NCI-H2196 treated with DMSO at 0.1 percent for 48 hours (cell line): ENCODE results near the gene MAGOH.
"Not testable (repeated sequence)": the region's sequence is repeated elsewhere in the genome, so short reads cannot be mapped to it uniquely, and the experiment has no call there.

Source experiments
- DNase-seq: peaks from one replicate; lab custom pipeline; 2025; ENCODE audit not compliant: unreplicated experiment; lab: John Stamatoyannopoulos, UW

MAGOH gene

DNA sequence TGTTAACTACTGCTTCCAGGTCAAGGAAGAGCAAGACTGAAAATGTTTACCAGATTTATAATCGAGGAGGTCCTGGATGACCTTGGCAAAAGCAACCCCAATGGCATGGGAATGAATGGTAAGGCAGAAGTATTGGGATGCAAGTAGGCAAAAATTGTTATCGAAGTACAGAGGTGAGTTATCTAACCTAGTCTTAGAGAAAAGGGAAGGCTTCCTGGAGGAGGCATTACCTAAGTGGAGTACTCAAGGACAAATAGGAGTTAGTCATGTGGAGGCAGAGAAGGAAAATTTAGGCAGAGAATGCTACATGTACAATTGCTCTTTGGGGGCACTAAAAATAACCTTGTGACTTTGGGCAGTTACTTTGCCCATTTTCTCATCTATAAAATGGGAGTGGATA is 3.5 kb upstream of the MAGOH start:
- no peak for DNase-seq

DNA sequence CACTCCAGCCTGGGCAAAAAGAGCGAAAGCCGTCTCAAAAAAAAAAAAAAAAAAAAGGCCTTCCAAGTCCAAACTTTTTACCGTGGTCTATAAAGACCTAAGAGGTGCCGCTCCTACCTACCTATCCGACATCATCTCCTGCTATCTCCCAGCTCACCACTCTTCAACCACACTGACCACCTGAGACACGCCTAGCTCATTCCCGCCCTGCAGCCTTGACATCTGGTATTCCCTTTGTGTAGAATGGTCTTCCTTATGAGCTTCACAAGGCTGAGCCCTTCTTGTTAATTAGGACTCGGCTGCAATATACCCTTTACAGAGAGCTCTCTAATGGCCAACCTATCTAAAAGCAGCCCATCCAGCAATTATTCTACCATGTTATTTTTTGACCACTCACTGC is 680 bp downstream of the MAGOH start:
- no peak for DNase-seq

DNA sequence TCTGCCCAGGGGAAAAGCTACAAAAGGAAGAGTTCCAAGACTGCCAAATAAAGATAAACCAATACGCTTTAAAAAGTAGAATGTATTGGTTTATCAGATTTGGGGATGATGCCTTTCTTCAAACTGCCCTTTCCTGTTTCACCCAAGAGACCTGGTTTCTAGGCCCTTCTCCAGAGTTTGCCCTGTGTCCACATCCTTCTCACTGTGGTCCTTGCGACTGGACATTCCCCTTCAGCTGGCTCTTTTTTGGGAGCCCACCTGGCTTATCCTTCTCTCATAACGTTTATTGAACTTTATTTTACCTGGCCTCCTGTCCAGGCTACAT is 17.4 kb downstream of the MAGOH start:
- no peak for DNase-seq

DNA sequence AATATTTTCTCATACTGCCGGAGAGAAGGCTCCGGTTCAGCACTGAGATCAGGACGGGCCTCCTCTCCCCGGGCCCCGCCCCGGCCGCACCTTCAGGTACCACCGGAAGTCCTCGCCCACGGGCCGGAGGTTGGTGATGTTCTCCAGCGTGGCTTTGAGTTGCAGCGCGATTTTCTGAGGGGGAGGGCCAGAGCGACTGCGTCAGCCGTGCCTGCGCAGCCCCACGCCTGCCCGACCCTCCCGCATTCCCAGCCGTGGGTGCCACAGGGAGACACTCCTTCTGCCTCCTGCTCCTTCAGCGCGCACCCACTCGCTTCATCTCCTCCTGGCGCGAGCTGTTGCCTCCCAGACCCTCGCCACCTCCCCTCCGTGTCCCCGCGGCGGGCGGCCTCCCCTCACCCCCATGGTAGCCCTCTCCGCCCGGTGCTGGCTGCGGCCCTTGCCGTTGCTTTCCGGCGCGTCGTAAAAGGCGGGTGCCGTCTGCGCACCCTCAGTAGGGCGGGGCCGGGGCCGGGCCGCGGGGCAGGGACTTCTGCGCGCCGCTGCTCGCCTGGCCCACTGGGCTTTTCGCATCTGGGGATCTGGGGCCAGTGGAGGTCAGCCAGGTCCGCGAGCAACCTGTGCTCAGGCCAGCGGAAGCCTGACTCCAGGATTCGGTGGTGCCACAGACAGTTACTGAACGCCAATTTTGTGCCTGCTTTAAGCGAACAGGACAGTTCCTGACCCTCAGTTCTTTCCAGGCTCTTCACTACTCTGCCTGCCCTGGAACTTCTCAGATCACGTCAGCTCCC is 18.0 kb downstream of the MAGOH start, which contains the start of gene CZIB:
CZIB (minus strand) TSS at position 464 of the 791 bp plus-strand sequence; CDS start at position 405, 59 bp downstream.
- peak; percentile 87 for DNase-seq

DNA sequence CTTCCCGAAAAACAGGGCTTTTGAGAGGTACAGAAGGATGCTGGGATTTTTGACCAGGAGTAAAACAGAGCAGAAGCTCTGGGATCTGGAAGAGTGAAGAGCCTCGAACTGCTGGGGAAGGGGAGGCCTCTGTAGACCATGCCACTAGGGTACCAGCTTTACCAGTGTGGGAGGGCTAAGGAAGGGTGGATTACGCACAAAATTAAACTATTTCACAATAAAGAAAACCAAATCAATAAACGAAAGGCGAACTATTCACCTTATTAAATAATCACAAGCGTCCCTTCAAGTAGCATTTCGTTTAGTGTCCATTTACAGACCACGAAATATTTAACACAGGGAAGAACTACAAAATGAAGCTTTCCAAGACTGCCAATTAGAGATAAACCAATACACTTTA is 18.6 kb downstream of the MAGOH start:
- no peak for DNase-seq

DNA sequence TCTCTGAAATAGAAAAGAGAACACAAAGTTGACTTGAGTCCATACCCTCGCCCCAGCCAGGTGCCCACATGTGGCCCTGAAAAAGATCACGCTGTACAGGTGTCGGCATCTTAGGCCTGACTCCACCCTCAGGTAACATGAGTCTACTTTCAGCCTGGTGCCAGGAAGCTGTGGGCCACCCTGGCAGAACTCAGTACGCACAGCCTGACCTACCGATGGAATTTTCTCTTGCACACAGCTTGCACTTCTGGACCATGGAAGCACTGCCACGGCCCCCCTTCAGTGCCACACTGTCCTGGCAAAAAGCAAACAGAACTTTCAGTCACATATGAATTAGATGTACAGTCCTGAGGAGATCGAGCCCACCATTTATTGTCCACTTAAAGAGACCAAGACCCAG is 20.1 kb downstream of the MAGOH start:
- DNase-seq = no peak

DNA sequence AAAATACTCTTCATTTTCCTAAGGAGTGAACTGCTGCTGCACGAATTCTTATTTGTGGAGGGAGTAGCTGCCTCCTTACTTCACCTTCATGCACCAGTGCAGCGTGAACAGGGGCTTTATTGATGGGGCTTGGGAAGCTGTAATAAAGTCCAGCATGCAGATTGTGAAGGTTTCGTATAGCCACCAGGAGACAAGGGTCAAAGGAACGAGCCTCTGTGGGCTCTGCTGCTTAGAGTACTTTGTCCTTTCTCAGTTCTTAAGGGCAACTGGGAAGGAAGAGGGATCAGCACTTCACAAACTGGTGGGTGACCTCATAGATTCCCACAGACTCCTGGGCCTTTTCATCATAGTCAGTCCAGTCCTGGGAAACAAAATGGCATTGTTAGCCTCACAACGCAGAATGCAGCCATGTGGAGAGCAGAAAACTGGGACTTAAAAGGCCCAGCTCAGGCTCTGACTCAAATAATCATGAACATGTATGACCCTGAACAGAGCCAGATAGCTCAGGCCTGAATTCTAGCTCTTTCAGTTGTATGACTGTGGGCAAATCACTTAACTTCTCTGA is 23.9 kb downstream of the MAGOH start:
- no peak for DNase-seq

DNA sequence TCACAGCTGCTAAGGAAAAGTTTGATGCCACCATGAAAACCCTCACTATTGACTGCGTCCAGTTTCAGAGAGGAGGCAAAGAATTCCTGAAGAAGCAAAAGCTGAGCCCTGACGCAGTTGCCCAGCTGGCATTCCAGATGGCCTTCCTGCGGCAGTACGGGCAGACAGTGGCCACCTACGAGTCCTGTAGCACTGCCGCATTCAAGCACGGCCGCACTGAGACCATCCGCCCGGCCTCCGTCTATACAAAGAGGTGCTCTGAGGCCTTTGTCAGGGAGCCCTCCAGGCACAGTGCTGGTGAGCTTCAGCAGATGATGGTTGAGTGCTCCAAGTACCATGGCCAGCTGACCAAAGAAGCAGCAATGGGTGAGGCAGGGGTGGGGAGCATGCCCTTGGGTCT is 27.4 kb downstream of the MAGOH start:
- no peak for DNase-seq

DNA sequence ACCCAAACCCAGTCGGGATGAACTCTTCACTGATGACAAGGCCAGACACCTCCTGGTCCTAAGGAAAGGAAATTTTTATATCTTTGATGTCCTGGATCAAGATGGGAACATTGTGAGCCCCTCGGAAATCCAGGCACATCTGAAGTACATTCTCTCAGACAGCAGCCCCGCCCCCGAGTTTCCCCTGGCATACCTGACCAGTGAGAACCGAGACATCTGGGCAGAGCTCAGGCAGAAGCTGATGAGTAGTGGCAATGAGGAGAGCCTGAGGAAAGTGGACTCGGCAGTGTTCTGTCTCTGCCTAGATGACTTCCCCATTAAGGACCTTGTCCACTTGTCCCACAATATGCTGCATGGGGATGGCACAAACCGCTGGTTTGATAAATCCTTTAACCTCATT is 28.0 kb downstream of the MAGOH start:
- no peak for DNase-seq

DNA sequence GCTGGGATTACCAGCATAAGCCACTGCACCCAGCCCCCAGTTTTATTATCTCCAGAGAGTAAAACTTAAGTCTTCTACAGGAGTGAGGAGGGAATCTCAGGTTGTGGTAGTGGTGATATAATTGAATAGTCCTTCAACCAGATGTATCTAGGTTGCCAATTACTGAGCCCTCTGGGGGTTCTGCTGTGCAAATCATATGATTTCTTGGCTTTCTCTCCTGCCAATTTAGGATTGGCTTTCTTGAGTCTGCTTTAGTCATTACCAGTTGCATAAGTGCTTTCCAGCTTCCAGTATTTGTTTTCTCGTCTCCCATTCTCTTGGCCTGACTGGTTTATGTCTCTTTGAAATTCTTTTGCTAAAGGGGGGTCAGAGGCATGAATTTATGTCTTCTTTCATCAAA is 30.6 kb downstream of the MAGOH start:
- DNase-seq = no peak

DNA sequence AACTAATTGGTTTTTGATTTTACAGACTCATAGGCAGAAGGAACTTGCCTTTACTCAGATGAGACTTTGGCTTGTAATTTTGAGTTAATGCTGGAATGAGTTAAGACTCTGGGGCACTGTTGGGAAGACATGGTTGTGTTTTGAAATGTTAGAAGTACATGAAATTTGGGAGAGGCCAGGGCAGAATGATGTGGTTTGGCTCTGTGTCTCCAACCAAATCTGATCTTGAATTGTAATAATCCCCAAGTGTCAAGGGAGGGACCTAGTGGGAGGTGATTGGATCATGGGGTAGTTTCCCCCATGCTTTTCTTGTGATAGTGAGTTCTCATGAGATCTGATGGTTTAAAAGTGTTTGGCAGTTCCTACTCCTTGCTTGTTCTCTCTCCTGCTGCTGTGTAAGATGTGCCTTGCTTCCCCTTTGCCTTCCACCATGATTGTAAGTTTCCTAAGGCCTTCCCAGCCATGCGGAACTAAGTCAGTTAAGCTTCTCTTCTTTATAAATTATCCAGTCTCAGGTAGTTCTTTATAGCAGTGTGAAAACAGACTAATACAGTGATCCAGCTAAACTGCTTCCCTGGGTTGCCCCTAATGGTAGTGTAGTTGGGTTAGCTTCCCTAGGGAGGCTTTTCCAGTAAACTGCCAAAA is 31.5 kb downstream of the MAGOH start:
- no peak for DNase-seq

DNA sequence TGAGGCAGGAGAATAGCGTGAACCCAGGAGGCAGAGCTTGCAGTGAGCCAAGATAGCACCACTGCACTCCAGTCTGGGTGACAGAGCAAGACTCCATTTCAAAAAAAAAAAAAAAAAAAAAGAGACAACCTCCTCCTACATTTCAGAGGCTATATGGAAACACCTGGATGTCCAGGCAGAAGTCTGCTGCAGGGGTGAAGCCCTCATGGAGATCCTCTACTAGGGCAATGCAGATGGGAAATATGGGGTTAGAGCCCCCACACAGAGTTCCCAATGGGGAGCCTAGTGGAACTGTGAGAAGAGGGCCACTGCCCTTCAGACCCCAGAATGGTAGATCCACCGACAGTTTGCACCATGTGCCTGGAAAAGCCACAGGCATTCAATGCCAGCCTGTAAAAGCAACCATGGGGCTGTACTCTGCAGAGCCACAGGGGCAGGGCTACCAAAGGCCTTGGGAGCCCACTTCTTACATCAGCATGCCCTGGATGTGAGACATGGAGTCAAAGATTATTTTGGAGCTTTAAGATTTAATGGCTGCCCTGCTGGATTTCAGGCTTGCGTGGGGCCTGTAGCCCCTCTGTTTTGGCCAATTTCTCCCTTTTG is 32.1 kb downstream of the MAGOH start:
- DNase-seq = not testable (repeated sequence)

DNA sequence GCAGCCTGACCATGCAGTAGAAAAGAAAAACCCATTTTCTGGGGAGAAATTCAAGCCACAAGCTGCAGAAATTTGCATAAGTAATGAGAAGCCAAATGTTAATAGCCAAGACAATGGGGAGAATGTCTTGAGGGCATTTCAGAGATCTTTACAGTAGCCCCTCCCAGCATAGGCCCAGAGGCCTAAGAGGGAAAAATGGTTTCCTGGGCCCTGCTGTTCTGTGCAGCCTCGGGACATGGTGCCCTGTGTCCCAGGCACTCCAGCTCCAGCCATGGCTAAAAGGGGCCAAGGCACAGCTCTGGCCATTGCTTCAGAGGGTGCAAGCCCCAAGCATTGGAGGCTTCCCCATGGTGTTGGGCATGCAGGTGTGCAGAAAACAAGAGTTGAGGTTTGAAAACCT is 32.8 kb downstream of the MAGOH start:
- not testable (repeated sequence) for DNase-seq

DNA sequence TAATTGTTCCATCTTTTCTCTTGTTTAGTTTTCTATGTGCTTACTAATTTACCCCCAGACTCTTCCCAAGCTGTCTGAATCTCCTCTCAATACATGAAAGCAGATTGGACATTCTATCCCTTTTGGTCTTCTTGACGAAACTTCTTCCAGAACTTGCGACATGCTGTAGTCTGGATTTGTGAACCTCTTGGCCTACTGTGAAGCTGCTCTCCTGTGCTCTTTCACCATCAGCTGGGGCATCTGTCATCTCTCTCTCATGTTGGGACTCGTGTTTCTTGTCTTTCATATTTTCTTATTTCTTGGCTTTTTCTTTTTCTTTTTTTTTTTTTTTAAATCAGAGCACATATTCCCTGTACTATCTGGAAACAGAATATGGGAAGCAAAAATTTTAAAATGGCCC is 34.9 kb downstream of the MAGOH start:
- no peak for DNase-seq

DNA sequence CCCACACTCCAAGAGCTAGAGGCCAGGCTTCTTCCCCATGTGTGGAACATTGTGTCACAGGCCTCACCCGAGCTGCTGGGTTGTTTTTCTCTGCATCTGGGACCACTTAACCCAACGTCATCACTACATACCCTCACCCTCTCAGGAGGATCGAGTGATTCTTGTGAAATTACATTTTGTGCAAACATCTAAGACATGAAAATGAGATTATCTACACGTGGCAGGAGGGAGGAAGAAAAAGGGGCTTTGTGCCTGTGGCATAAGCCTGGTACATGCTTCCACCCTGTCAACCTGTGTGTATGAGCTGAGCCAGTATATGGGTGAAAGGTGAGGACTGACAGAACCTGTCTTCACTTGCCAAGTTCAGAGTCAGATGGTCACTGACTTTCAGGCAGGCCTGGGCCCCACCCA is 40.1 kb downstream of the MAGOH start:
- no peak for DNase-seq

DNA sequence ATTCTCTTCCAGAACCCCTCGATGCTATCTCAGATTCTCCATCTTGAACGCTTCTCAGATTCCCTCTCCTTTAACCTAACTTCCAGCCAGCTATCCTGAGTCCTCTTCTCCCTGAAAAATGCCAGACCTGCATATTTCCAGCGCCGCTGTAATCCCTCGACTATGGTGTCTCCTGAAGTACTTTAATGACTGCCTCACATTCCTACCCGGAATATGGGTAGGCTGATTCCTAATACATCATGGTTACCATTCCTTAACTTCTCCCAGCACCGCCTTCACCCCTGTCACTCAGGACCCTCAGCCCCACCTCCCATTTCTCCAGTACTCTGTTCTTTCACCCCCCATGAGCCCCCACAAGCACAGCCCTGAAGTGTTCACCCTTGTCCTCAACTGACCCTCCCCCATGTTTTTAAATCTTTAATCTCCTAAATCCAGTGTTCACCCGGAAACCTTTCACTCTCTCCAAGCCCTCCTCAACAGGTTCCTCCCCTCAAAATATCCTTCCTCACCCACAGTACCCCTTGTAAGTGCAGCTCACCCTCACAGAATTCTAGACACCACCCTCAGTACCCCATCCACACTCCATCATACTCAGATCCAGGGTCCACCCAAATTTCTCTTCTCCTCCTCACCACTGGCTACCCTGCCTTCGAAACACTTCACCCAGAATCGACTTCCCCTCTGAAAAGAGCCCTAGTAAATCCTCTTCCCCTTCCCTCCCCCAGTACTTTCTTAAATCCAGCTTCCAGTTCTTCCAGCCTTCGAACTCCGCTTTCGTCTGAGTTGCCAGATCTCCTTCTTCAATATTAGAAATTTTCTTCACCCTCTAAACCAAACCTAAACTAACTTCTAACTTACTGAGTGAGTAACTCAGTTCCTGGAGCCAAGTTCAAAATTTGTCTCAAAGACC is 40.8 kb downstream of the MAGOH start:
- DNase-seq = no peak

DNA sequence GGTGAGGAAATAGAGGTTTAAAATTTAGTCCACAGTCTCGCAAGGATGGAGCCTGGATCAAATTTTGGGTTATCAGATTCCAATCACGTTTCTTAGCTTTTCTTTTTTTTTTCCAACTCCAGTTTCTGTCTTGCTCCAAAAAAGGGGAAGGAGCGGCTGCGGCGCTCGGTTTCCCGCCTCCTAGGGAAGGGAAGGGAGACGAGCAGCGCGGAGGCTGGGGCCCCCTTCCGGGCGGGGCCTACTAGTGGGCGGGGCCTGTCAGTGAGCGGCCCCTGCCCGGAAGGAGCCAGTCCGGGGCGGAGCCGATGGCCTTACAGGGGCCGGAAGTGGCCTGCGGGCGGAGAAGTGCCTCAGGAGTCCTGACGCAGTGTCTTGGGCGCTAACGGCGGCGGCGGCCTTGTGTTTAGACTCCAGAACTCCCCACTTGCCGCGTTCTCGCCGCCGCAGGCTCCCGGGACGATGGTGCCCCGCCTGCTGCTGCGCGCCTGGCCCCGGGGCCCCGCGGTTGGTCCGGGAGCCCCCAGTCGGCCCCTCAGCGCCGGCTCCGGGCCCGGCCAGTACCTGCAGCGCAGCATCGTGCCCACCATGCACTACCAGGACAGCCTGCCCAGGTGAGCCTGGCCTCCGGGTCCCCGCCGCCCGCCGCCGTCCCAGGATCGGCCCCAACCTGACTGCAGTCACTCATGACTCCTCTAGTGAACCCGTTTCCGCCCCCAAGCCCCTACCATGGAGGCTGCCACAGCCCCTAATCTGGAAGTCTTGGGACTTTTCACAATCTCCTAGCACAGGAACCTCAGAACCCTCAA is 41.6 kb downstream of the MAGOH start, which contains the start of gene CPT2:
CPT2 (plus strand) TSS at position 340 of the 806 bp plus-strand sequence; CDS start at position 460, 120 bp downstream.
- DNase-seq = peak; percentile 83

DNA sequence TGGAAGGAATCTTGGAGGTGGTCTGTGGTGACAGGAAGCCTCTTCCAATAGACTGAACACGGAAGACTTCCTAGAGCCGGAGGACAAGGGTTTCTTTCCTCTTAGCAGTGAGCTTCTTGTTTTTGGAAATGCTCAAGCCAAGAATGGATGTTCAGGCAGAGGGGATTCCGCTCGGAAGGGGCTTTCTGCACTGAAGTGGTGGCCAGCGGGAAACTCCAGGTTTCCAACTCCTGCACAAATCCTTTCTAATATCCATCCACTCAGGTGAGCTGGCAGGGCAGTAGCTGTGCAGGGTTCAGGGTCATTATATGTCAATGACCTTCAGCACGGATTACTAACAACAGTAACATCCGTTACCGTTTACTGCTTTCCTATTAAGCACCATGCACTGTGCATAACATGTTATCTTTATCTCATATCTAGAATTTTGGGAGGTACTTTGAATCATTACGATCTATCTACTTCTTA is 42.3 kb downstream of the MAGOH start:
- DNase-seq = no peak

DNA sequence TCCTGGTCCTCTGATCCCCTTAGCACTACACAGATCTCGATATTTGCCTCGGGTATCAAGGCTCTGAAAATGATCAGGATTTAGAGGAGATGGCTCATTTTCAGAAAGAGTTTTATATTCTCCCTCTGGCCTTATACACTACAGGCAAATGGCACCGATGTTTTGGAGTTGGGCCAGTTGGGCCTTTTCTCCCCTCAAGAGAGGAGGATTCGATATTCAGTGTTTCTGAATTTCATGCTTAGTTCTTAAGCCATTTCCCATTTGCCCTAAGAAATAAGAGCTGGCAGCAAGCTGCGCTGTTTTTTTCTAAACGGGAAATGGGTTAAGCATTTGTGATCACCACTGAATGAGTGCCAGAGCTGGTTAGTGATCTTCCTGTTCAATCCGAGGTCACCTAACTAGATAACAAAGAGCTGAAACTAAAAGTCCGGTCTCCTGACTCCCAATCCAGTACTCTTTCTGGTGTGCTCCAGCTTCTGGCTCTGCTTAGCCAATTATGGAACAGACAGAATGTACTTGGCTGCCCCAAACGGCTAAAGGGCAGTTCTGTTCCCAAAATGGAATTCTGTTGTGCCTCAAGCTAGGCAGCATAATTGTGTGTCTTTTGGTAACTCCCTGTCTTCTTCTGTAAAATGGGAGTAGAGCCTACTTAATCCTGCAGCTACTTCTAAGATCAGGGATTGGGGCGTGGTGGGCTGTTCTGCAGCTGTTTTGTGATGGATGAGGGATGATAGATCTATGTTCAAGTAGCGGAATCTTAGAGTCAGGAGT is 42.9 kb downstream of the MAGOH start:
- no peak for DNase-seq
